Stimulated activated CD4-positive, alpha-beta T cell treated with anti-CD3 and anti-CD28 coated beads, Interleukin-4, amount 100 ng/mL, for 24 hours (primary cell): ENCODE measurements around the gene RASD2.

ENCODE experiments used
- DNase-seq: peaks from one replicate; pipeline ENCODE4 v3.0.0-alpha.2; 2020

The RASD2 gene

DNA sequence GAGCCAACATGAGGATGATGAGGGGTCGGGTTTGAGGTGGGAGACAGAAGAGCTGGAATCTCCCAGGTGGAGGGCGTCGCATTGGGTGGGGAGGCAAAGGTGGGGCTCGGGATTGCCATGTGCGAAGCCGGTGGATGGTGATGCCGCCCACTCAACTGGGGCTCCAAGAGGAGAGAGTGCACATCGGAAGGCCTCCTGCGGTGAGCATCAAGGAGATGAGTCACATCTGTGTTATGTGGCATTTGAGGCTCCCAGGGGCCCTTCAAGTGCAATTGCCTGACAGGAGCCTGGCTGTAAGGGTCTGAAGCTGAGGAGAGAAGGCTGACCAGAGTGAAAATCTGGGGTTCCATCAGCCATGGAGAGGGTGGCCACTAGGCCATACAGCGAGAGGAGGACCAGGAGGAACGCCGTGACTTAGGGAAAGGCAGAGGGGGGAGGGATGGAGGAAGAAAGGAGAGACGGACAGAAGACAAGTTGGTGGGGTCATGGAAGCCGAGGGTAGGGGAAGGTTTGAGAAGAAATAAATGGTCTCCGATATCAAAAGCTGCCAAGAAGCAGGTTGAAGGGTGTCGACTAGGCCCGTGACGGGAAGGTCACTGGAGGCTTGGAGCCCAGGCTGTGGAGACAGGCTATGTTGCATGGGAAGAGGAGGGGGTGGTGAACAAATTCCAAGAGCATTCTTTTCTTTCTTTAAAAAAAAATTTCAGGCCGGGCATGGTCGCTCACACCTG is 21.3 kb downstream of the RASD2 start:
- DNase-seq: no peak

DNA sequence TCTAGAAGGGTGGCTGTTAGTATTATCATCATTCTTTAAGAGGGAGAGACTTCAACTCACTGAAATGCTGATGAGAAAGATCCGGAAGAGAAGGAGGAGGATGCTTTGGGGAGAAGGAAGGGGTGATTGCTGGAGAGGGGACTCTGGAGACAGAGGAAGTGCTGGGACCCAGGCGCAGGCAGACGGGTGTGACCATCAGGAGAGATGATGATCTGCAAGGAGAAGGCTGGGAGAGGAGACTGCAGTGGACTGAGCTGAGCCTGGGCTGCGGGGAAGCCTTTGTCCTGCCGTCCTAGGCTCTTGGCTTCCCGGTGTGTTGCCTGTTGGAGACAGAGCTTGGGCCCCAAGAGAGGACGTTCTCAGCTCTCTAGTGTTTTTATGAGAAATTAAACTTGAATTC is 22.6 kb downstream of the RASD2 start:
- DNase-seq: no peak

DNA sequence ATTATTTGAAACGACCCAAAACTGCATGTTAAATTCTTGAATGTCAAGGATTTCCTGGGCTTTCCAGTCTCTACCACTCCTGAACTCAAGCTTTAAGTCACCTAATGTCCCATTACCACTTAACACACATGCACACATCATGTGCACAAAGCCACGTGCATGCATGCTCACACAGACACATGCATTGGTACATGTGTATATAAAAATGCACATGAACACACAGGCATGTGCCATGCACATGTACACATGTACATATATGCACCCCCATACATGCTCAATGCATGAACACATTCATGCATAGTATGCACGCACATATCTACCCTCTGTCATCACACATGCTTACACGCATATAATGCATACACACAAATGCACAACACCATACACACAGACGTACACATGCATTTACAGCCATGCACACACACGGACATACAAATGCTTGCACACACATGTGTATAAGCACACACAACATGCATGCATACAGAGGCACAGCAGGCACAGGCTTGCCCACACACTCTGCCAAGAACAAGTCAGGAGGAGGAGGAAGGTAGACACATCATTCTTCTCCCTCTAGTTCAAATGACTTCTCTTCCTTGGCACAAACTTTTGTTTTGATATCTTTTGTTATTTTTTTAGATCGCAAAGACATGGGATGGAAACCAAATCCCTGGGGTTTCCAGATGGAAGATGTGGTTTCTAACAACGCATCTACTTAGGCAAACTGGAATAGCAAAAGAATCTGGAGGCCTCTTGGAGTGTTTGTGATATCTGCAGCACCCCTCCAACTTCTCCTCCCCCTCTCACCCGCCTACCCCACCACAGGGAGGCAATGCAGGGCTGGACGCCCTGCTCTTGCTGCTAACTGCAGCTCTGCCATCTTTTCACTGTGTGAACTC is 24.6 kb downstream of the RASD2 start:
- DNase-seq: no peak

DNA sequence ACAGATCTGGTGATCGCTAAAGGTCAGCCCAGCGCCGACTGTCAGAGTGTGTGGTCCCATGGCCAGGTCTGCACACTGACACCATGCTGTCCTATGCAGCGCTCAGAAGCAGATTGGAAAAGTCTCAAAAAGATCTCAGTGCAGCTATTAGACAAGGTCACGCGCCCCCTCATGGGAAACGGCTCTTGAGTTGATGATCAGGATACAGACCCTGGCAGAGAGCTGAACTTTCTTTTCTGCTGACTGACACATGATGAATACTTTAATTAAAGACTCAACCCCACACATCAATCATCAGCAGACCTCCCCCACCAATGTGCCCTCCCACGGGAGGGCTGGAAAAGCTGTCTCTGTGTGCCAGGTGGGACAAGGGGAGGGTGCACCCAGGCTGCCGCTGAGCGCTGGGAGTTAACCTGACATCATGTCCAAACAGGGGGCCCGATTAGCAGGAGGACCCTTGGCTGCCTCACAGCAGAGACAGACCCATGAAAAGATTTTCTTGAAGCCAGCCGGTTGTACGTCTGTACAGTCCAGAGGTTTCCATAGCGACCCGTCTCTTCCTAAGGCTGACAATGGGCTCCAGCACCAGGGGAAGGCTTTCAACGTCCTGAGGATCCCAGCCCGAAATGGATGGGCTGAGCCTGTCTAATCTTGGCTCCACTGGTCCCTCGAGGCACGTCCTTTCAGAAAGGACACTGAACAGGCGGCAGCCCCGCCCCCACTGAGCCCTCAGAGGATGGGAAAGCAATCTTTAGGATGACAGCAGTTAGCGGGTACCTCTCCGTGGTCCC is 26.9 kb downstream of the RASD2 start:
- DNase-seq: no peak

DNA sequence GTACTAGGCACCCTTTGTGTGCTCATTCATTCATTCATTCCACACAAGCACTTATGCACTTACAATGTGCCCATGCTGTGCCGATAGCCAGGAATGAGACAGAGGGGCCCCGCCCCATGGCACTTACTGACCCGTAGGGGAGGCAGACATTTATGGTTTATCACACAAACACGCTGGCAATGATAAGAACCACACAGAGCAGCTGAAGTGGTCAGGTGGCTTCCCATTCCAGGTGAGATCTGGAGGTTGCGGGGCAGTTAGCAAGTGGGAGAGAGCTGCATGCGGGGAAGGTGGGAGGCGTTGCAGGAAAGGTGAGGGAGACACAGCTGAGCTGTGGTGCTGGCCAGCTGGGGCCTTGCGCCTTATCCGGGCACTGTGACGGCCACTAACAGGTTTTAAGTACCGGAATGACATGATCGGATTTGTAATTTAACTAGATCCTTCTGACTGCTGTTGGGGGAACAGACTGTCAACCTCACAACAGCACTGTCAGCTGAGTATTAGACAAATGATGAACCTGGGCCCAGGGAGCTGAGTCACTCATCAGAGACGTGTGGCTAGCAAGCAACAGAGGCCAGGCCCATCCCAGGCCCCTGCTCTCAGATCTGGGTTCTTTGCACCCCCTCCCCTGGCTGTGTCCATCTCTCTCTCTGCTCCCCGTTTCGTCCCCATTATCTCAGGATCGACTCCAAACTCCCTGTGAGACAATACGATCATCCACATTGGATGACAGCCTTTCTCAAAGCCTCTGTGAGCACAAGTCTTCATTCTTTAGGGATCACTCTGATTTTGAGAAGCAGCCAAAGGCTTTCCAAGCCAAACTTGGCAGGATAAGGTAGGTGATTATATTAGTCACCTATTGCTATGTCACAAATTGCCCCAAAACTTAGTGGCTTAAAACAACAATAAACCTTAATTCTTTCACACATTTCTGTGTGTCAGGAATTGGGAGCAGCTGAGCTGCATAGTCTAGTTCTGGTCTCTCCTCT is 28.4 kb downstream of the RASD2 start:
- DNase-seq: no peak

DNA sequence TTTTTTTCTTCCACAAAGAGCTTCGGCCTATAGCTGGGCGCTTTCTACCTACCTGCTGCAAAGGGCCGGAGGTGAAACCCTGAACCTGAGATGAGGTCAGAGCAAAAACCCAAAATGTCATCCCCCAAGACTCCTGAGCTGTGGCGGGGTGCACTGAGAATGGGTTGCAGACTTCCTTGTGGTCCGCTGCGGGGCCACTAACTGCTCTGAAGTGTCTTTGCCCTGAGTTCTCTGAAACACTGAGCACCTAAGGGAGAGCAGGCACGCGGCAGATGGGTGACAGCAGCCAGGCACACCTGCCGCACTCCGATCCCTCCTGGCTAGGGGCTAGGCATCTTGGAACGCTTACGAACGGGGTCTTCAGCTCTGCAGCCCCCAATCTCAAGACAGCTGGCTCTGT is 29.3 kb downstream of the RASD2 start:
- no peak for DNase-seq

DNA sequence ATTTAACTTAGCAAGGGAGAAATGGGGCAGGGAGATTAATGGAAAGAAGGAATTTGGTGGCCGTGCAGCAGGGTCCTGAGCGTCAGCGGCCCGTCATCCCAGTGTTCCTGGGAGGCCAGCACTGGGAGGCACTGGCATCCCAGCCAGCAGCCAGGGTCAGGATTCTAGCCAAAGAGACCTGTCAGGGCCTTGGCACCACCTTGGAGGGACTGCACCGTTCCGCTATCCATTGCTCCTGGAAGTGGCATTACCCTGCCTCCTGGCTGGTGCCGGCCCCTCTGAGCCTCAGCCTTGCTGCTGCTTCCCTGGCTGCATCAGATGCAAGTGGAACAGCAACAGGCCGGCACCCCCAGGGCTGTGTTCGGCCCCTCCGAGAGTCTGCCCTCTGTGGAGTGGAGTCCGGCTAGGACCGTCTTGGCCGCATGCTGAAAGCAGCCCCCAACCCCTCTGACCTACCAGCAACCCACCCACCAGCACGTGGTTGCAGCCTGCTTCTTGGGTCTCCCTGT is 30.1 kb downstream of the RASD2 start:
- DNase-seq: no peak

DNA sequence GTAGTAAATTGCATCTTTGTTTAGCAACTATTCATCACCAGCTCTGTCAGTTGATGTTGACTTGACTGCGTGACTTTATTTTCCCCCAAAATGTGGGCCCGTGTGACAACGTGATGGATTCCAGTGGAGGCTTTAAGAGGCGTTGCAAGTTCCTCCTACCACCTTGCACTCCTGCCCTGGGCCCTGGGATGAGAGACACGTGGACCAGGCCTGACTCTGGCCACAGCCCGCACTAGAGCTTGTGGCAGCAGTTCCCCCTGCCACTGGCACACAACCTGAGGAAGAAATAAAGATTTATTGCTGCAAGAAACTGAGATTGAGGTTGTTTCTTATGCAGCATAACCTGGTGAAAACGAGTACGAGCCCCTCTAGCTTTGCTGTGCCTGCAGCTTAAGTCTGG is 31.9 kb downstream of the RASD2 start:
- no peak for DNase-seq

DNA sequence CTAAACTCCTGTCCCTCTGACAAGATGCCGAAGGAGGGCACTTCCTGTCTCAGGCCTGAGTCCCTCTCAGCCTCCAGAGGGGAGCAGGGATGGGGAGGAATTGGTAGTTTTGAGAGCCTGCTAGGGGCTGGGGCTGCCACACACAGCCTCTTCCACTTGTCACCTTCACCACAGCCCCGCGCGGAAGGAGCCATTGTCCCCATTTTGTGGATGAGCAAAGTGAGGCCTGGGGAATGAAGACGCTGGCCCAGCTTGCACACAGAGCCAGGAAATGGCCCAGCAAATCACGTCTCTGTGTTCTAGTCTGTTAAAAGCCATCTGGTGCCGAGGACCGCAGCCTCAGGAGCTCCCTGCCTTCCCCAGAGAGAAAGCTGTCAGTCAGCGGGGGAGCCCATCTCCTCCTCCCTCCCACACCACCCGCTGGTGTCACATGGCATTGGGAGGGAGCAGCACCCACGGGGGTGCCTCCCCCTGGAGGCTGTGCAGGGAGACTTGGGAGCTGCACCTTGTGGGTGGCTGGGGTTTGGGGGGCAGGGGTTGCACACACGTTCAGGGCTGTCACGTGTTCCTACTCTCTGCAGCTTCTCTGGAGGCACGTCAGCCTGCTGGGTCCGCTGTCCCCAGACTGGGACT is 34.6 kb downstream of the RASD2 start:
- DNase-seq: no peak

DNA sequence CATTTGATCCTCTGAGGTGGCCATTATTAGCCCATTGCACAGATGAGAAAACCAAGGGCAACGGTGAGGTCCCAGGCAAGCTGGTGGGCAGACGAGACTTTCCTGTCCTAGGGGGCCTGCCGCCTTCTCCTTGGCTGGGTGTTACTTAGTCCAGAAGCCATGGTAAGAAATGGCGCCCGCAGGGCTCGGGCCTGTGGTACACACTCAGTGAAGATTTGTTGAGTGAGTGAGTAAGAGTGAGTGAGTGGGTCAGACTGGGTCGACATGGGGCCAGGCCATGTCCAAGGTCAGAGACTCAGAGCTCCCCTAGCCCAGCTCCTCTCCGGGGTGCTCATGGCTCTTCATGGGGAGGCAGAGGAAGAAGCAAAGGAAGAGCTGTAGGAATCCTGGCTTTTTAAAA is 36.0 kb downstream of the RASD2 start:
- no peak for DNase-seq

DNA sequence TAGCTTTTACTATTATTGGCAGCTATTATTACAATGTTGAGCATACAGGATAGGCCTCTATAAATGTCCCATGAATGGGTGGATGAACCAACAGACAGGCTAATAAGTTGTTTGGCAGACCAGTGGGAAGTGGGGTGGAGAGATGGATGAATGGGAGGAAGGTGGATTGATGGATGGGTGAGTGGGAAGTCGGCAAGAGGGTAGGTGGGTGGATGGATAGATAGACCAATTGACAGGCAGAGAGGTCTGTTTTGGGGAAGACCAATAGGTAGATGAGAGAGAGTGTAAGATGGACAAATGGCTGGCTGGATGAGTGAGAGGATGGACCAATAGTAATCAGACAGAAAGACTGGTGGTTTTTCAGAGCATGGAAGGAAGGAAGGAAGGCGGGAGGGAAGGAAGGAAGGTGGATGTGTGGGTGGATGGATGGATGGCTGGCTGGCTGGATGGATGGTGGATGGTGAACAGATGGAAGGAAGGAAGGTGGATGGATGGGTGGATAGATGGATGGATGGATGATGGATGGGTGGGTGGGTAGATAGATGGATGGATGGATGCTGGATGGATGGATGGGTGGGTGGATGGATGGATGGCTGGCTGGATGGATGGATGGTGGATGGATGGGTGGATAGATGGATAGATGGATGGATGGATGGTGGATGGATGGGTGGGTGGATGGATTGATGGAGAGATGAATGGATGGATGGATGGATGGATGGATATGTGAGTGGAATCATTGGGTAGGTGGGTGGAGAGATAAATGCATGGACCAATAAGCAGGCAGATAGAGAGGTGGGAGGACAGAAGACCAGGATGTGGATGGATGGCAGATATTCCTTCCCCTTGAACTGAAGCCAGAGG is 37.4 kb downstream of the RASD2 start:
- no peak for DNase-seq

DNA sequence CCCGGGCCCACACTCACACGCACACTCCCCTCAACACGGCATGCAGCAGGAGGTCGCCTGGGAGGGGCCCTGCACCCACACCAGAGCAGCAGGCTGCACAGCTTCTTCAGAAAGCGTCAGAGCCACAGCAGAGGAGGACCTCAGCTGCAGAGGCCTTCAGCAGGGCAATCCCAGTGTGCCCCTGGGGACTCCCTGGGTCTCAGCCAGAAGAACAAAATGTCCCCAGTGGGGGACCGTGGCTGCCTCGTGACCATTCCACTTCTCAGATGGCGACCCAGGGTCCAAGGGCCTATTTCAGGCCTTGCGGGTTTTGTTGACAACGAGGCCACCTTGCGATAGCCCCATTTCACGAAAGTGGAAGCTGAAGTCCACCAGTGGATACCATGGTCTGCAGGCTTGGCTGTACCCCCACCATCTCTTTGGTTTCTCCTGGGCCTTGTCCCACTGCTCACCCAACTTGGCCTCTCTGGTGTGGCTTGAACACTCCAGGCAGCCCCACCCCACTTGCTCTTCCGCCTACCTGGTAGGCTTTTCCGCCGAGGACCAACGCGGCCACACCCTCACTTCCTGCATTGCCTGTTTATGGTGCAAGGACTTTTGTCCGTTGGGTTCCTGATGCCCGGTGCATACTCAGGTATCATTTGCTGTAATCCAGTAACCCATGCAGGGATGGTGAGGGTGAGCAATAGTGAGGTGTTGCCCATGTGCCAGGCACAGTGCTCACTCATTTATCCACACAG is 38.4 kb downstream of the RASD2 start:
- DNase-seq: no peak

DNA sequence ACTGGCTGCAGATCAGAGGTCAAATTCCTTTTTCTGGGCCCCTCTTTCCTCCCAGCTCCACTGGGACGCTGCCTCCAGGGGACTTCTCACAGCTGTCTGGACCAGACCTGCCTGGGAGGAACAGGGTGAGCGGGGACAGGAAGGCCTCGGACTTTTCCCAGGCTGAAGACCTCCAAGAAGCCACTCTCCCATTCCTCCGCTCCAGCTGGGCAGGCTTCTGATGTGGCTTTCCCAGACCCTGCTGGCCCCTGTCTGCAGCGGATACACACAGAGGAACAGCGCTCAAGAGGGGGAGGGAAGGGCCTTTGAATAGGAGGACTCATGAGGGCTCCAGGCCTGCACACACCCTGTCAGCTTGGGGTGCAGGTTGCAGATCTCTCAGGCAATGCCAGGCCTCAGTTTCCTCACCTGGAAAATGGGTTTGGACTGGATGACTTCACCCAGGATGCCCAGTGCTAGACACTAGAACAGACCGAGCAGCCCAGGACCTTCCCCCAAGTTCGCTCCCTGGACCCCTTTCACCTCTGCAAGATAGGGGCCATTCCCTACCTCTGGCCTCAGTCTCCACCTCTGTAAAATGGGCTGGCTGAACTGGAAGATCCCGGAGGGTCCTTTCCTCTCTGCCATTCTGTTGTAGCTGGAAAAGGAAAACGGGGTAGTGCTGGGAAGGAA is 39.9 kb downstream of the RASD2 start:
- DNase-seq: no peak

DNA sequence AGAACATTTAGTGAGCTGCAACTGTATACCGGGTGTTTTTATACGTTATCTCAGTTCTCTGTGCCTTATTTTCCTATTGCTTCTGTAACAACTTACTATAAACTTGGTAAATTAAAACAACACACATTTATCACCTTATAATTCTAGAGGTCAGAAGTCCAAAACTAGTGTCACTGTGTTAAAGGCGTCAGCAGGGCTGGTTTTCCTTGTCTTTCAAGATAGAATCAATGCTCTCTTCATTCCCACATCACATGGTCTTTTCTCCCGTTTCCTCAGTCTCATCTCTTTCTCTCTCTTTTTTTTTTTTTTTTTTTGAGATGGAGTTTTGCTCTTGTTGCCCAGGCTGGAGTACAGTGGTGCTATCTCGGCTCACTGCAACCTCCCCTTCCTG is 40.4 kb downstream of the RASD2 start:
- no peak for DNase-seq

DNA sequence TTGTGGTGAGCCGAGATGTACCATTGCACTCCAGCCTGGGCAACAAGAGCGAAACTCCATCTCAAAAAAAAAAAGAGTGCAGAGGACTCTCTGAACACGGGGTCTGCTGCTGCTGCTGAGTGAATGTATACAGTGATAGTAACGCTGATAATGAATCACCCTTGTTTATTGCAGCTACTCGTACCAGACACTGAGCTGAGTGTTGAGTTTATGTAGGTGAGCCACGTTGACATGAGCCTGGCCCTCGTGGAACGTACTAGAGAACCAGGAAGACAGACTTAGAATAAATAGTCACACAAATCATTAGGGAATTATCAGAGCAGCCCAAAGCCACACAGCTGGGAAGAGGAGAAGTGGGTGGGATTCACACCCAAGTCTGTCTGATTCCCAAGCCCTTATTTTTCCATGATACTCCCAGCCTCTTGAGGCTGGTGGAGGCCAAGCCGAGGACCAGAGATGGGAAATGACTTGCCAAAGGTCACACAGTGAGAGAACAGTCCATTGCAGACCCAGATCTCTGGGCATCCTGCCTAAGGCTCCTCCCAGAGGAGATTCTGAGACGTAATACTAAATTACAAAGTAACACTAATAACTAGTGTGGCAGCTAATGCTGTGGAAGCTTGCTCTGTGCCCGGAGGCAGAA is 41.7 kb downstream of the RASD2 start:
- DNase-seq: no peak

DNA sequence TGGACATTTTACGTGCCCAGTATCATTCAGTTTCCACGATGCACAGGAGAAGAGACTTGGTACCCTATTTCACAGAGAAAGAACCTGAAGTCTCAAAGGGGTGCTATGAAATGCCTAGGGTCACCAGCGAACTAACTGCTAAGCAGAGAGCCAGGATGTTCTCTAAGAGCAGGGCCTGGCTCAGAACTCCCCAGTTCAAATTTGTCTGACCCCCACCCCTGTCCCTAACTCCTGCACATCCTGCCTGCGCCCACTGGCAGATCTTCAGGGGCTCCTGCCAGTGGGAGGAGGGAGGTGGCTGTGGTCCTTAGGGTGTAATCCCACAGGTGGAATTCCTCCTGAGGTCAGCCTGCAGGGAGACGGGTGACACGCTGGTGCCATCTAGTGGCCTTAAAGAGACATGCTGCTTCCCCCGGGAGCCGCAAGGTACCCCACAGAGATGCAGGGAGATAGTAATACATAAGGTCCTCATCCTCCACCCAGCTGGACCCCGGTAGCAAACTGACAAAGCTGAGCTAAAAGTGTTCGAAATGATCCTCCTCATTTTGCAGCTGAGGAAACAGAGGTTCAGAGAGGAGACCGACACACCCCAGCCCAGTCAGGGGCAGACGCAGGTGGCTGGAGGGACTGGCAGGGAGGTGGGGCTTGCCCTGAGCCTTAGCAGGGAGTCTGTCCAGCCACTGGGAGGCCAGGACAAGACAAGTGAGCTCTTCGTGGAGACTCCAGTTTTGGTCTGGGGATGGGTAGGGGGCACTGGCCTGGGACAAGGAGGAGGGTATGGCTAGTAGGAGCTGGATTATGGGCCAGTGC is 42.4 kb downstream of the RASD2 start:
- DNase-seq: peak; percentile 57

DNA sequence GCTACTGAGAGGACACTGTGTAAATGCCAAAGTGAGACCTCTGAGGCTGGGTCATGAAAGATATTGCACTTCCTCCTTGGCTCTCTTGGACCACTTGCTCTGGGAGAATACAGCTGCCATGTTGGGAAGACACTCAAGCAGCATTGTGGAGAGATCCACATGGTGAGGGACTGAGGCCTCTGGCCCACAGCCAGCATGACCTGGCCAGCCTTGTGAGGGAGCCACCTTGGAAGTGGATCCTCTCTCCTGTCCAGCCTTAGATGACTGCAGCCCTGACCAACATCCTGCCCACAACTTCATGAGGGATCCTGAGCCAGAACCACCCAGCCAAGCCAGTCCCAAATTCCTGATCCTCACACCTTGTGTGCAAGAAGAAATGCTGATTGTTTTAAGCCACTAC is 46.1 kb downstream of the RASD2 start:
- no peak for DNase-seq

DNA sequence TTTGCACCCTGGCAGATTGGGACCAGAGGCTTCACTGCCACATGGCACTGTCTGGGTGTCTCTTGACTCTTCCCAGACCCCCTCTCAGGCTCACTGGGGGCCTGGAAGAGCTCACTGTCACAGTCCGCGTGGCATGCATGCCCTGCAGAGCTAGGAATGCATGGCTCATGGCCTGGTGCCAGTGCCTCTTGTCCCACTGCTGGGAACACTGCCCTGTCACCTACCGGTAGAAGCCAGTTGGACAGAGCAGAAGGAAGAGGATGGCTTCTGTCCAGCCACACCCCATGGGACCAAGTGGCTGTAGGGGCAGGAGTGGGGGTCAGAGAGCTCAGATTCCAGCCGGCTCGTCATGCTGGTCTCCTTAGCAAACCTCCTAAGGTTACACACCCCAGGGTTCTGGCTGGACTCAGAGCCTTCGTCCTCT is 46.8 kb downstream of the RASD2 start:
- no peak for DNase-seq
